ENCODE measurements around the gene OSBPL9.

DNA sequence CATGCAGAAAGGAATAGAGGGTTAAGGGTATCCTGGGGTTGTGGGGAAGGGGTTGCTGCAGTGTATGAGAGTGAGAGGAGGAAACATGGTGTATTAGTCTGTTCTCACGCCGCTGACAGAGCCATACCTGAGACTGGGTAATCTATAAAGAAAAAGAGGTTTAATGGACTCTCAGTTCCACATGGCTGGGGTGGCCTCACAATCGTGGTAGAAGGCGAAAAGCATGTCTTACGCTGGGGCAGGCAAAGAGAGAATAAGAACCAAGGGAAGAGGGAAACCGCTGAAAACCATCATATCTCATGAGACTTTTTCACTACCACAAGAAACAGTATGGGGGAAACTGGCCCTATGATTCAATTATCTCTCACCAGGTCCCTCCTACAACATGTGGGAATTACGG is 17.7 kb downstream of the OSBPL9 start:
- TF ChIP-seq, protein P1, sequence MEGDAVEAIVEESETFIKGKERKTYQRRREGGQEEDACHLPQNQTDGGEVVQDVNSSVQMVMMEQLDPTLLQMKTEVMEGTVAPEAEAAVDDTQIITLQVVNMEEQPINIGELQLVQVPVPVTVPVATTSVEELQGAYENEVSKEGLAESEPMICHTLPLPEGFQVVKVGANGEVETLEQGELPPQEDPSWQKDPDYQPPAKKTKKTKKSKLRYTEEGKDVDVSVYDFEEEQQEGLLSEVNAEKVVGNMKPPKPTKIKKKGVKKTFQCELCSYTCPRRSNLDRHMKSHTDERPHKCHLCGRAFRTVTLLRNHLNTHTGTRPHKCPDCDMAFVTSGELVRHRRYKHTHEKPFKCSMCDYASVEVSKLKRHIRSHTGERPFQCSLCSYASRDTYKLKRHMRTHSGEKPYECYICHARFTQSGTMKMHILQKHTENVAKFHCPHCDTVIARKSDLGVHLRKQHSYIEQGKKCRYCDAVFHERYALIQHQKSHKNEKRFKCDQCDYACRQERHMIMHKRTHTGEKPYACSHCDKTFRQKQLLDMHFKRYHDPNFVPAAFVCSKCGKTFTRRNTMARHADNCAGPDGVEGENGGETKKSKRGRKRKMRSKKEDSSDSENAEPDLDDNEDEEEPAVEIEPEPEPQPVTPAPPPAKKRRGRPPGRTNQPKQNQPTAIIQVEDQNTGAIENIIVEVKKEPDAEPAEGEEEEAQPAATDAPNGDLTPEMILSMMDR (conservative IDR thresholded peaks at IDR 0.05; ENCODE audit: low read depth in 2 of 2), result no peak
- TF ChIP-seq POLR2AphosphoS5 (IDR thresholded peaks at IDR 0.05; ENCODE audit: low read depth), result no peak
